Panc1 (cell line): ENCODE measurements around the gene ESYT2.

Experiments
- TCF7L2 ChIP-seq: IDR thresholded peaks from 2 replicates; pipeline ENCODE4 v1.6.1; 2011; ENCODE audit warnings: mild to moderate bottlenecking, low read depth, low read length, inconsistent platforms
- TF ChIP-seq, protein P1 (sequence below): fragments of 450-650 bp; IDR thresholded peaks from 2 replicates; pipeline ENCODE4 v1.5.1; 2017; ENCODE audit warnings: mild to moderate bottlenecking

- TF ChIP-seq, protein P1, sequence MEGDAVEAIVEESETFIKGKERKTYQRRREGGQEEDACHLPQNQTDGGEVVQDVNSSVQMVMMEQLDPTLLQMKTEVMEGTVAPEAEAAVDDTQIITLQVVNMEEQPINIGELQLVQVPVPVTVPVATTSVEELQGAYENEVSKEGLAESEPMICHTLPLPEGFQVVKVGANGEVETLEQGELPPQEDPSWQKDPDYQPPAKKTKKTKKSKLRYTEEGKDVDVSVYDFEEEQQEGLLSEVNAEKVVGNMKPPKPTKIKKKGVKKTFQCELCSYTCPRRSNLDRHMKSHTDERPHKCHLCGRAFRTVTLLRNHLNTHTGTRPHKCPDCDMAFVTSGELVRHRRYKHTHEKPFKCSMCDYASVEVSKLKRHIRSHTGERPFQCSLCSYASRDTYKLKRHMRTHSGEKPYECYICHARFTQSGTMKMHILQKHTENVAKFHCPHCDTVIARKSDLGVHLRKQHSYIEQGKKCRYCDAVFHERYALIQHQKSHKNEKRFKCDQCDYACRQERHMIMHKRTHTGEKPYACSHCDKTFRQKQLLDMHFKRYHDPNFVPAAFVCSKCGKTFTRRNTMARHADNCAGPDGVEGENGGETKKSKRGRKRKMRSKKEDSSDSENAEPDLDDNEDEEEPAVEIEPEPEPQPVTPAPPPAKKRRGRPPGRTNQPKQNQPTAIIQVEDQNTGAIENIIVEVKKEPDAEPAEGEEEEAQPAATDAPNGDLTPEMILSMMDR = no peak
- no peak for TF ChIP-seq TCF7L2
Measured at GRCh38 chr7:158707610-158708009, 121.7 kb downstream of the ESYT2 start.
